SJSA1 (cell line): Measurements from ENCODE around the gene HMX1. TPM values are rescaled to one million over a fixed set of nuclear protein-coding genes. Genes with fewer than 3 reads are reported as not detected.

ENCODE experiments used
- DNase-seq, 2 experiments: peaks; one replicate each; pipeline ENCODE4 v3.0.0-alpha.2; 2015 to 2020; ENCODE audit warnings: low spot score in 2 of 2, low read depth in 1 of 2
- H3K27ac ChIP-seq: fragments of 250-450 bp; sonication (Bioruptor Pico); 2 replicates; pipeline ENCODE4 v1.5.1; 2020; ENCODE audit warnings: mild to moderate bottlenecking, moderate library complexity
- H3K27me3 ChIP-seq: fragments of 250-450 bp; sonication (Bioruptor Pico); replicated peaks from 2 replicates; pipeline ENCODE4 v1.5.1; 2020; ENCODE audit warnings: mild to moderate bottlenecking, moderate library complexity
- H3K36me3 ChIP-seq: fragments of 250-450 bp; sonication (Bioruptor Pico); 2 replicates; pipeline ENCODE4 v1.5.1; 2020; ENCODE audit warnings: mild to moderate bottlenecking
- H3K4me1 ChIP-seq: fragments of 250-450 bp; sonication (Bioruptor Pico); replicated peaks from 2 replicates; pipeline ENCODE4 v1.6.1; 2021; ENCODE audit warnings: mild to moderate bottlenecking
- H3K4me3 ChIP-seq: fragments of 250-450 bp; sonication (Bioruptor Pico); 2 replicates; pipeline ENCODE4 v1.5.1; 2020; ENCODE audit warnings: mild to moderate bottlenecking
- H3K9me3 ChIP-seq: fragments of 250-450 bp; sonication (Bioruptor Pico); replicated peaks from 2 replicates; pipeline ENCODE4 v1.5.1; 2020; ENCODE audit warnings: mild to moderate bottlenecking
- total RNA-seq: library from RNA; depleted of rRNA; stranded (reverse); fragments of >200 nt; shearing (Covaris generic); gene quantifications from 2 replicates; pipeline ENCODE4 v1.2.3, GENCODE V29; 2014

Gene HMX1
- total RNA-seq, 1 experiment from 2014 or later, result 0.63 TPM

DNA sequence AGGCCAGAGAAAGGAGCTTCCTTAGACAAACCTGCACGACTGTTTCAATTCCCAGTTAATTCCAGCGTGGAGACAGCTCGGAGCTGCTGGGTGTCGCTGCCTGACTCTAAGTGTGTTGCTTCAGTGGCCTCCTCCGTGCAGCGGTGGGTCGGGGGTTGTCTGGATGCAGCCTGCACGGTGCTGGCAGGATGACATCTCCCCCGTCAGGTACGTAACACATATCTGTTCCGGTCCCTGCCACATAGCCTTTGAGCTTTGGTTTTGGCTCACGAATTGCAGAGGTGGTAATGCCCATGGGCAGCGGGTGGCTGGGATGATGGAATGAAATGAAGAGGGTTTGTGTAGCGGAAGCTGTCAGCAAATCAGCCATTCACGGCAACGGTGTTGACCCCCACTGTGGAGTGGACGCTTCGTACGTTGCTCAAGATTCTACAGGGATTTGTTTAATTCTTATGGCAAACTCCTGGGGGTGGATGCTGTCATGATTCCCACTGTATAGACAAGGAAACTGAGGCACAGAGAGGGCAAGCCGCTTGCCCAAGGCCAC, 33.7 kb upstream of the HMX1 start:
- H3K4me3 ChIP-seq, result no peak overlapping the region
- no peaks in the 10 kb centered on the region for H3K36me3 ChIP-seq
- H3K27ac ChIP-seq, result no peak overlapping the region
- H3K27me3 ChIP-seq, result no peaks in the 10 kb centered on the region
- DNase-seq, result no peak
- no peaks in the 10 kb centered on the region for H3K9me3 ChIP-seq
- no peaks in the 10 kb centered on the region for H3K4me1 ChIP-seq

DNA sequence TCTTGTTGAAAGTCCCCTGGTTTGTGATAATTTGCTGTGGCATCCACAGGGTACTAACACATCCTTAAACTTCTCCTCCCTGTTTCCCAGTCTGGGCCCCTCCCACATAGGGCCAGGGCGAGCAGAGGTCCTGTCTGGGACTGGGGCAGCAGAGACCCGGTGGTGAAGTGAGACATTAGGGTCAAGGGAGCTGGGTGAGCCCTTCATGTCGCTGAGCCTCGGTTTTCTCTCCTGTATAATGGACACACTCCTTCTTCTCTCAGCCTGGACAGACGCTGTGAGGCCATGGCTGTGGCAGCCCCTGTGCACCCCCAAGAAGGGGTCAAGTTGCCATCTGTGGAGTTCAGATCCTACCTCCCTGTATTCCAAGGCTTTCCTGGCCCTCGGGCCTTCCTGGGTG, 33.0 kb upstream of the HMX1 start:
- H3K27ac ChIP-seq, result no peak overlapping the region
- no peak for DNase-seq
- no peaks in the 10 kb centered on the region for H3K36me3 ChIP-seq
- no peaks in the 10 kb centered on the region for H3K9me3 ChIP-seq
- no peak overlapping the region for H3K4me3 ChIP-seq
- H3K4me1 ChIP-seq, result no peaks in the 10 kb centered on the region
- no peaks in the 10 kb centered on the region for H3K27me3 ChIP-seq

DNA sequence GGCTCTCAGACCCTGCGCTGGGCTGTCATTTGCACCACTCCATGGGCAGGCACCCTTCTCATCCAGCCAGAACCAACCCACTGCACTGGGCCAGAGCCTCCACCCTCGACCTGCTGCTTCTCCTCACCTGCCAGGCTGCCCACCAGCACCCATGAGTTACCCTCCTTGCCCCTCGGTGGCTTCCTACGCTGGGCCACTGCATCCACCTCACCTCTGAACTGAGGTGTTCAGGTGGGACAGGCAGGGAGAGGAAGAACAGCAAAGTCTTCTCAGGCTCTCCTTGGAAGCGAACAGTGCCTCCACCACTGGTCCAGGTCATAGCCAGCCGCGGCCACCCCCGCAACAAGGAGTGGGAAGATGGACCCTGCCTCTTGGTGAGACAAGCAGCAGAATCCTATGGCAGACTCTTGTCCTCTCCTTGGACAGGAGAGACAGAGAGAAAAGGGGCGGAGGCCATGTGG, 32.4 kb upstream of the HMX1 start:
- no peak for DNase-seq
- no peak overlapping the region for H3K27ac ChIP-seq
- H3K36me3 ChIP-seq, result no peaks in the 10 kb centered on the region
- H3K4me3 ChIP-seq, result no peak overlapping the region
- no peaks in the 10 kb centered on the region for H3K4me1 ChIP-seq
- no peaks in the 10 kb centered on the region for H3K27me3 ChIP-seq
- H3K9me3 ChIP-seq, result no peaks in the 10 kb centered on the region

DNA sequence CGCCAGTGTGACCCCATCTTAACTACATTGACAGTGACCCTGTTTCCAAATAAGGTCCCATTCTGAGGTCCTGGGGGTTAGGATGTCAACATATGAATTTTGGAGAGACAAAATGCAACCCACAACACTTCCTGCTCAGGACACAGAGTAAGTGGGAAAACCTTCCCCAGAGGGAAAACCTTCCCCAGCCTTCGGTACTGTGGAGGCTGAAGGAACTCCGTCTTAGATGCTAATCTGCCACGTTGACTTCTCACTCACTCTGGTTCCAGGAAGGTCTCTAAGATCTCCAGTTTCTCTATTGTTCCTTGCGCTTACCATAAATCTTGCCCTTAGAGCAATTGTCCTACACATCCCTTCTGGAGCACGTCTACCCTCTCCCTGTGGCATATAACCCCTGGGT, 29.7 kb upstream of the HMX1 start:
- Histone ChIP-seq H3K27me3 (no peaks in the 10 kb centered on the region), H3K27ac (no peak overlapping the region), H3K4me3 (no peak overlapping the region)

DNA sequence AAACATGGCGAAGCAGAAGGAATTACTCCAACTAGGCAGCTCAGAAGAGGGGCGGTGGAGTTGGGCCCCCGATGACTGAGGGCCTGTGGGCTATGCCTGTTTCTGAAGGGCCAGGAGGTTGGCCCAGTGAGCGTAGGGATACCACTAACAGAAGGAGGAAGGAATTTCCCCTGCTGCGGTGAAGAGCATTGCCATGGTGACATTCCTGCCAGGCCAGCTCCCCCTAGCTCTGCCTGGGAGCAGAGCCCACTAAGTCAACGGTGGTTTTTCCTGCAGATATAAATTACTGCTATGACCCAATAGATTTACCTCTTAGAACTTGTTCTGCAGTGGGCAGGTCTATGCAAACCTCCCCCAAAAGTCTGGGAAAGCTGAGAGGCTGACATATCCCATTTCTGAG, 28.9 kb upstream of the HMX1 start:
- Histone ChIP-seq H3K9me3 (no peaks in the 10 kb centered on the region), H3K4me3 (no peak overlapping the region), H3K27me3 (no peaks in the 10 kb centered on the region), H3K27ac (no peak overlapping the region), H3K4me1 (no peaks in the 10 kb centered on the region), H3K36me3 (no peaks in the 10 kb centered on the region)
- DNase-seq, result no peak

More for the DNA sequence above, 29.7 kb upstream of the HMX1 start:
- Histone ChIP-seq H3K9me3 (no peaks in the 10 kb centered on the region), H3K4me1 (no peaks in the 10 kb centered on the region), H3K36me3 (no peaks in the 10 kb centered on the region)
- DNase-seq, result no peak

DNA sequence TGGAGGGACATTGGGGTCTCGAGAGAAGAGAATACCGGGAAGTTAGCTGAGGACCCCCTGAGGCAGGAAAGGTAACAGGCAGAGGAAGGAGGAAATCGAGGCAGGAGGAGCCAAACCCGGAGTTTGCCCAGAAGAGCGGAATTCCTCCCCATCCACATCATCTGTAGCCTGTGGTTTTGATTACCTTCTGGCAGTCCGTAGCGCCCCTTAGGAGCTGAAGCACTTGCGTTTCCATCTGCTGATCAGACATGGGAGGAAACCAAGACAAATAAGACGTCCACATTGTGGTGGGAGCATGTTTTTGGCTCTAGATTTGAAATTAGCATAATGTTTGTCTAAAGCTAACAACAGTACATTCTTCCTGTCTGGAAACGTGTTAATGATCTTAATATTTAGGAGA, 26.8 kb upstream of the HMX1 start:
- Histone ChIP-seq H3K4me1 (no peaks in the 10 kb centered on the region), H3K9me3 (no peaks in the 10 kb centered on the region), H3K27me3 (0 out of 2 replicates have a peak, but pooled peaks cover under 1% of the 10 kb centered on the region), H3K36me3 (no peaks in the 10 kb centered on the region), H3K4me3 (no peak overlapping the region), H3K27ac (no peak overlapping the region)
- DNase-seq, result no peak

DNA sequence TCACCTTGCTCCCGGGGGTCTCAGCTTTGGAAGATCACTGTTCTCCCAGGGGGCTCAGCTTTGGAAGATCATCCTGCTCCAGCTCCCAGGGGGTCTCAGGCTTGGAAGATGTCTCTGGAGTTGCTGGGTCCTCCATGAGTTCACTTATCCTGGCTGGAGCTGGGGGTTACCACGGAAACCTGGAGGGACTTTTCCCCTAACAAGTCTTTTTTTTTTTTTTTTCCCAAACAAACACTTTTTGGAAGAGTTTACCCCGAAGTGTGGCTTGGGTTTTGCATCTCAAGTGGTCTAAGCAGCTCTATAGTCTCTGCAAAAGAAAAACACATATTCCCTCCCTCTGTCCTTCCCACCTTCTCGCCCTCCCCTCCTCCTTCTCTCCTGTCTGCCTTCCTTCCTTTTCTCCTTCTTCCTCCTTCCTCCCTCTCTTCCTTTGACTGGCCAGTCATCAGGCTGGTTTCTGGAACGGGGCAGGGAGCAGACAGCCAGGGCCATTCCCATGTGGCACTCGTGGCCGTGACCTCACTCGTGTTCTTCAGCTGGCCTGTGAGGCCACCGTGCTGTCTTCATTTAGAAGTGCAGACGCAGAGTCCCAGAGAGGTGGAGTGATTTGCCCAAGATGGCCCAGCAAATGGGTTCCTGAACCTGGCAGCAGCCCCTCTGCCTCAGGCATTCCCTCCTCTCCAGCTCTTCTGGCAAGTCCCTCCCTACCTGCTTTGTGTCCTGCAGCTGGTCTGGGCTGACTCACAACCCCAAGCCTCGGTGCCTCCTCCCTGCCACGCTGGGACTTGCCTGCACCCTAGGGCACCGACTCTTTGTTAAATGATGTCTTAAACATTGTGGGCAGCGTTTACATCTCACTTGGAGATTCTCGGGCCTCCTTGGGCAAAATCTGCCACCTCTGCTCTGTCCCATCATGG, 25.9 kb upstream of the HMX1 start:
- no peak for DNase-seq
- H3K4me3 ChIP-seq, result no peak overlapping the region
- H3K36me3 ChIP-seq, result no peaks in the 10 kb centered on the region
- H3K27ac ChIP-seq, result no peak overlapping the region
- 0 out of 2 replicates have a peak, but pooled peaks cover 6% of the 10 kb centered on the region for H3K27me3 ChIP-seq
- no peaks in the 10 kb centered on the region for H3K4me1 ChIP-seq
- H3K9me3 ChIP-seq, result no peaks in the 10 kb centered on the region

DNA sequence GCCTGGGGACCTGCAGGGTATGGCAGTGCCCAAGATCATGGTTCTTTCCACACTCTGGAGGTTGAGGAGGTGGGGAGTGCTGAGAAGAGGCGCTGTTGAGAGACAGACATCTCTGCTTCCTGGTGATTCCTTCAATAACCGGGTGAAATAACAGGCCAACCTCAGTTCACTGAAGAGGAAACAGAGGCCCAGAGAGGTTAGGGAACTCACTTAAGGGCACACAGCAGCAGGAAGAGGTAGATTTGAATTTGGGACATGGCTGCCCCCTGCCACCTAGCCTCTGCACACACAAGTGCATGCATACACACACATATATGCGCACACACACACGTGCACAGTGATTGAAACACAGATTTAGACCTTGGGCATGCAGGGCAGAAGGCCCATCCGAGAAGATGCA, 24.9 kb upstream of the HMX1 start:
- no peaks in the 10 kb centered on the region for H3K36me3 ChIP-seq
- no peaks in the 10 kb centered on the region for H3K9me3 ChIP-seq
- no peak overlapping the region for H3K4me3 ChIP-seq
- H3K4me1 ChIP-seq, result no peaks in the 10 kb centered on the region
- 0 out of 2 replicates have a peak, but pooled peaks cover 6% of the 10 kb centered on the region for H3K27me3 ChIP-seq
- no peak for DNase-seq
- H3K27ac ChIP-seq, result no peak overlapping the region

DNA sequence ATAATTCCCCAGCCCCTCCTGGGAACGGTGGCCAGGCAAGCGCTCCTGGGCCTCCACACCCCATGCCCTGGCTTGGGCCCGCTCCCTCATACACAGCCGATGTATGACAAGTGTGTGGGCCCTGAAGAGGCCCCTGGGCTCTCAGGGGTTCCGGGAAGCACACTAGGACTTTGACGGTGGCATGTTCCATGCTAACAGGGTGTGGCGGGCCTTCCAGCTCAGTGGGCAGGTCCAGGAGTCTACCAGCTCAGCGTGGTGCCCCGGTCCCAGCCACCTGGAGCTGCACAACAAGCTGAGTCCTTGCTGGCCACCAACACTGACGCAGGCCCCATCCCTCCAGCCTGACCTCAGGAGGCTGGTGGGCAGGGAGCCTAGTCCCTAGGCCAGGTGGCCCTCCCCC, 24.4 kb upstream of the HMX1 start:
- no peak for DNase-seq

DNA sequence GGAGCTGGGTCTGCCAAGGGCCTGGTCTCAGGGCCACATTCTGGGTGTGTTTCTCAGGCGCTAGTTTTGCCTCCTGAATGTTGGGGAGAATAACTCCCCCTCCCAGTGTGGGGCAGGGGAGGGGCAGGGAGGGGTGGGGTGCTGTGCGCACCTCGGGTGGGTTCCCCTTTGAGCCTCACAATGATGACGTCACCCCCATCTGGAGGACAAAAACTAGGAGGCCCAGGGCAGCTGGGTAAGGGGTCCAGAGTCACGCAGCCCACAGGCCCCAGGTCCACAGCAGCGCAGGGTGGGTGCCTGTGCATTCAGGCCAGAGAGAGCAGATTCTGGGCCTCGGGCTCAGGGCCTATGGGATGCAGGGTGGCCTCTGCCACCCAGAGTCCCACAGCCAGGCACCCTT, 23.7 kb upstream of the HMX1 start:
- no peaks in the 10 kb centered on the region for H3K9me3 ChIP-seq
- H3K4me3 ChIP-seq, result no peak overlapping the region
- H3K4me1 ChIP-seq, result no peaks in the 10 kb centered on the region
- DNase-seq, result no peak
- no peaks in the 10 kb centered on the region for H3K36me3 ChIP-seq
- no peak overlapping the region for H3K27ac ChIP-seq
- 0 out of 2 replicates have a peak, but pooled peaks cover 6% of the 10 kb centered on the region for H3K27me3 ChIP-seq

More for the DNA sequence above, 24.4 kb upstream of the HMX1 start:
- Histone ChIP-seq H3K27ac (no peak overlapping the region), H3K9me3 (no peaks in the 10 kb centered on the region), H3K27me3 (0 out of 2 replicates have a peak, but pooled peaks cover 6% of the 10 kb centered on the region), H3K36me3 (no peaks in the 10 kb centered on the region), H3K4me1 (no peaks in the 10 kb centered on the region), H3K4me3 (no peak overlapping the region)

DNA sequence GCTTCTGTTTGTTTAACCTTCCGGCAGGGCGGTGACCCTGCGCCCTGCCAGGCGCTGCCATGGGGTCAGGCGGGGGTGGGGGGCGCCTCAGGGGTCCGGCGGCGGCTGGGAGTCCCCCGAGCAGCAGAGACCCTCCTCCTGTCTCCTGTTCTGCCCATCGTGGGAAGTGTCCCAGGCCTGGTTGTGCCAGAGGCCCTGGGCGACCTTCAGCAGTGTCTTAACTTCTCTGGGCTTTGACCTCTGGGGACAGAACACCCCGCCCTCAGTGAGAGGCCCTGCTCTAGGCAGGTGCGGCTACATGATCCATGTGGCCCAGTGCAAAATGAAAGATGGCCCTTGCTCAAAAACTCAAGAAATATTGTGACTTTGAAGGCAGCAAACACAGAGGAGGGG, 22.8 kb upstream of the HMX1 start:
- Histone ChIP-seq H3K4me3 (no peak overlapping the region), H3K27ac (no peak overlapping the region), H3K36me3 (no peaks in the 10 kb centered on the region), H3K4me1 (no peaks in the 10 kb centered on the region), H3K9me3 (no peaks in the 10 kb centered on the region), H3K27me3 (0 out of 2 replicates have a peak, but pooled peaks cover 6% of the 10 kb centered on the region)
- no peak for DNase-seq

DNA sequence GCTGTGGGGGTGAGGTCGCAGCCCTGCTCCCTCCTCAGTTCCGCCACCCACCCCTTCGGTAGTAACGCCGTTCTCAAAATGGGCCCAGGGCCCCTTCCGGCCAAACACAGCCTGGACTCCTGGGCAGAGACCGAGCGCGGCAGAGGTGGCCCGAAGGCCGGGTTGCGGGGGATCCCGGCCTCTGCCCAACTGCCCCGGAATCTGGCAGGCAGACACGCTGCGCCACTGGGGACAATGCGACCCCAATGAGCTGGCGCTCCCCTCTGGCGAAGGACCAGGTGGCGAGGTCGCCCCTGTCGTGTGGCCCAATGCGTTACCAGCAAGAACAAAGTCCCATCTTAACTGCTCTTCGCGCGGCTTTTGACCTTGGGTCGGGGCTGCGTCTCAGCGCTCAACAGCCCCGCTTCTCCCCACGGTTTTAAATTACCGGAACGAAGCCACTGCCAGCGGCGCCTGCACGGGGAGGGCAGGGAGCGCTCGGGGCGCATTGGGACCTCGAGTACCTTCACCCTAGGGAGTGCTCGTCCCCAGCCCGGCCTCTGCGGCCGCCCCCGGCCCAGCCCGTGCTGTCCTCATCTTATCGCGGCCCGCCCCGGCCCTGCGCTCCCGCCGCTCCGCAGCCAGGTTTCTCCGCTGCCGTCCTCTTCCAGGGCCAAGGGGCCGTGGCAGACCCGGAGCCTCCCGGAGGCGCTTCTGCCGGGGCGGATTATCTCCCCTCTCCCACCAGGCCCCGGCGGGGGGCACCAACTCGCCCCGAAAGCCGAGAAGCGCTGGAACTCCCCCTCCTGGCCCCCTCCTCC, 22.2 kb upstream of the HMX1 start:
- no peaks in the 10 kb centered on the region for H3K9me3 ChIP-seq
- 0 out of 2 replicates have a peak, but pooled peaks cover 6% of the 10 kb centered on the region for H3K27me3 ChIP-seq
- H3K27ac ChIP-seq, result no peak overlapping the region
- DNase-seq, result no peak
- no peak overlapping the region for H3K4me3 ChIP-seq
- H3K36me3 ChIP-seq, result no peaks in the 10 kb centered on the region
- no peaks in the 10 kb centered on the region for H3K4me1 ChIP-seq

DNA sequence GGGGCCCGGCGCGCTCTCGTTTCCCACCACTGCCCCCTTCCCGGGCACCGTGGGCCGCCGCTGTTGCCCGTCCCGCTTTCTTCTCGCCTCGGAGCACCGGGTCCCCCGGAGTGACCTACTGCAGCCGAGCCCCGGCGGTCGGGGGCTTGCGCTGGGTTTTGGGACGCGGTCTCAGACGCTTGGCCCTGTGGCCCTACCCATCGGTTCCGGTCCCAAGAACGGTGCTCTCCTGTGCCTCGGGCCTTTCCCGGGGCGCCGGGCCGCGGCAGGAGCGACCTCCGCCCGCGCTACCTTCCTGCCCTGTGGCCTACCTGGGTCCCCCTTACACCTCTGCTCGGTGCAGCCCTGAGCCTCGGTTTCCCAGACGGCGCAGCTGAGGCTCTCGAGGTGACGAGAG, 21.6 kb upstream of the HMX1 start:
- no peak for DNase-seq
- H3K27me3 ChIP-seq, result 0 out of 2 replicates have a peak, but pooled peaks cover 6% of the 10 kb centered on the region

More for the DNA sequence above, 21.6 kb upstream of the HMX1 start:
- no peaks in the 10 kb centered on the region for H3K9me3 ChIP-seq
- no peaks in the 10 kb centered on the region for H3K4me1 ChIP-seq
- no peaks in the 10 kb centered on the region for H3K36me3 ChIP-seq
- no peak overlapping the region for H3K27ac ChIP-seq
- no peak overlapping the region for H3K4me3 ChIP-seq
